SK-N-SH (cell line): ENCODE data around the gene UPK1B. TPM values are rescaled to one million over a fixed set of nuclear protein-coding genes. Genes with fewer than 3 reads are reported as not detected.

Source experiments
- CTCF ChIA-PET: fragments of 300-600, 350-600 bp; formaldehyde crosslinking; extraction: SDS; loops from one replicate; lab custom pipeline; 2021; lab: Yijun Ruan, JAX
- POLR2A ChIA-PET: fragments of 350-600 bp; sonication (Branson Sonifier 250); formaldehyde crosslinking; extraction: SDS; loops from one replicate; lab custom pipeline; 2020; ENCODE audit warnings: antibody characterized with exemption, inconsistent platforms; lab: Yijun Ruan, JAX
- DNase-seq: peaks from one replicate; pipeline ENCODE4 v3.0.0; 2012
- H2AFZ ChIP-seq: fragments of 200-600 bp; sonication (generic); 2 replicates; pipeline ENCODE4 v1.8.1; 2016; ENCODE audit warnings: antibody characterized with exemption, mild to moderate bottlenecking, low read depth
- H3F3A ChIP-seq: fragments of 200-600 bp; sonication (generic); replicated peaks from 2 replicates; pipeline ENCODE3; 2016; ENCODE audit warnings: antibody characterized with exemption, mild to moderate bottlenecking; ENCODE audit not compliant: insufficient read depth
- H3K27ac ChIP-seq, 2 experiments: fragments of 200-500 bp in 1 of 2; fragments of 200-600 bp in 1 of 2; sonication (Bioruptor generic) in 1 of 2; sonication (generic), shearing (Covaris generic) in 1 of 2; 2 replicates each; pipeline versions ENCODE4 v1.5.1 to v1.6.1; 2014 to 2016; ENCODE audit warnings: low read depth in 2 of 2, inconsistent platforms in 1 of 2, low read length in 1 of 2, mild to moderate bottlenecking in 1 of 2, mixed read lengths in 1 of 2
- H3K27me3 ChIP-seq: fragments of 200-600 bp; sonication (generic), shearing (Covaris generic); 2 replicates; pipeline ENCODE4 v1.6.1; 2016; ENCODE audit warnings: mixed run types; ENCODE audit not compliant: insufficient read depth
- H3K36me3 ChIP-seq, 2 experiments: fragments of 200-500 bp in 1 of 2; fragments of 200-600 bp in 1 of 2; sonication (Bioruptor generic) in 1 of 2; sonication (generic) in 1 of 2; replicated peaks in 1 of 2; 2 replicates each; pipeline versions ENCODE3 to v1.5.1; 2014 to 2016; ENCODE audit warnings: low read length in 1 of 2, mild to moderate bottlenecking in 1 of 2; ENCODE audit not compliant: insufficient read depth in 2 of 2, control insufficient read depth in 1 of 2
- H3K4me1 ChIP-seq, 2 experiments: fragments of 200-500 bp in 1 of 2; fragments of 200-600 bp in 1 of 2; sonication (Bioruptor generic) in 1 of 2; sonication (generic), shearing (Covaris generic) in 1 of 2; 2 replicates each; pipeline versions ENCODE4 v1.5.1 to v1.6.1; 2014 to 2016; ENCODE audit warnings: low read depth in 1 of 2, low read length in 1 of 2, mixed run types in 1 of 2; ENCODE audit not compliant: insufficient read depth in 2 of 2, control insufficient read depth in 1 of 2
- H3K4me2 ChIP-seq: fragments of 200-600 bp; sonication (generic), shearing (Covaris generic); 2 replicates; pipeline ENCODE4 v1.6.1; 2017; ENCODE audit warnings: mixed run types
- H3K4me3 ChIP-seq, 2 experiments: fragments of 200-500 bp in 1 of 2; fragments of 200-600 bp in 1 of 2; sonication (Bioruptor generic) in 1 of 2; sonication (generic), shearing (Covaris generic) in 1 of 2; 2 replicates each; pipeline versions ENCODE4 v1.5.1 to v1.8.1; 2014 to 2016; ENCODE audit warnings: low read depth in 2 of 2, inconsistent platforms in 1 of 2, low read length in 1 of 2, mild to moderate bottlenecking in 1 of 2, mixed read lengths in 1 of 2, moderate library complexity in 1 of 2
- H3K79me2 ChIP-seq: fragments of 200-600 bp; sonication (generic); 2 replicates; pipeline ENCODE4 v1.8.1; 2017; ENCODE audit warnings: mild to moderate bottlenecking; ENCODE audit not compliant: insufficient read depth
- H3K9ac ChIP-seq: fragments of 200-600 bp; sonication (generic); 2 replicates; pipeline ENCODE4 v1.6.1; 2017; ENCODE audit warnings: mixed run types
- H3K9me2 ChIP-seq: fragments of 200-600 bp; sonication (generic); 2 replicates; pipeline ENCODE4 v1.6.1; 2017; ENCODE audit warnings: mixed run types
- H3K9me3 ChIP-seq: fragments of 200-600 bp; sonication (generic); 2 replicates; pipeline ENCODE4 v1.6.1; 2017; ENCODE audit warnings: mixed run types, mild to moderate bottlenecking, moderate library complexity
- H4K20me1 ChIP-seq: fragments of 200-600 bp; sonication (generic); 2 replicates; pipeline ENCODE4 v1.6.1; 2017; ENCODE audit warnings: mild to moderate bottlenecking, mixed run types; ENCODE audit not compliant: insufficient read depth
- EP300 ChIP-seq, 2 experiments: IDR thresholded peaks; 2 replicates each; pipeline versions ENCODE4 v1.4.0 to v1.6.1; 2012; ENCODE audit warnings: borderline replicate concordance in 1 of 2, low read depth in 1 of 2, low read length in 1 of 2
- EZH2phosphoT487 ChIP-seq: fragments of 200-600 bp; sonication (generic); IDR thresholded peaks from 2 replicates; pipeline ENCODE4 v1.6.1; 2017; ENCODE audit warnings: low read depth, mixed run types, mild to moderate bottlenecking, antibody characterized with exemption, moderate library complexity, borderline replicate concordance
- GABPA ChIP-seq: IDR thresholded peaks from 2 replicates; pipeline ENCODE4 v1.4.0; 2012; ENCODE audit warnings: low read depth, mild to moderate bottlenecking
- MEF2A ChIP-seq: IDR thresholded peaks from 2 replicates; pipeline ENCODE4 v1.4.0; 2012; ENCODE audit warnings: low read depth, borderline replicate concordance
- SIN3A ChIP-seq: IDR thresholded peaks from 2 replicates; pipeline ENCODE4 v1.6.1; 2012; ENCODE audit warnings: low read depth, mild to moderate bottlenecking, low read length, moderate library complexity, borderline replicate concordance
- SMC3 ChIP-seq: IDR thresholded peaks from 2 replicates; pipeline ENCODE4 v1.6.1; 2012; ENCODE audit warnings: low read depth, low read length, improper control_type of control experiment
- TAF1 ChIP-seq: IDR thresholded peaks from 2 replicates; pipeline ENCODE4 v1.6.1; 2012; ENCODE audit warnings: low read depth, mild to moderate bottlenecking, low read length, moderate library complexity, borderline replicate concordance
- TCF12 ChIP-seq: IDR thresholded peaks from 2 replicates; pipeline ENCODE4 v1.4.0; 2012
- TEAD4 ChIP-seq: IDR thresholded peaks from 2 replicates; pipeline ENCODE4 v1.4.0; 2012; ENCODE audit warnings: mild to moderate bottlenecking, borderline replicate concordance; ENCODE audit not compliant: insufficient read depth
- WGBS: methylation state at CpG from one replicate; pipeline ENCODE4 v1.1.6; 2017; ENCODE audit warnings: low lambda C conversion rate; 5-methylcytosine and 5-hydroxymethylcytosine counted together
- polyA plus RNA-seq, 3 experiments: library from polyadenylated mRNA; depleted of rRNA; stranded (reverse); fragments of >200 nt; gene quantifications; 2 replicates each; pipeline ENCODE4 v1.2.3, GENCODE V29; 2012
- TF ChIP-seq, protein P1 (sequence below): IDR thresholded peaks from 2 replicates; pipeline ENCODE4 v1.4.0; 2012; ENCODE audit warnings: low read depth, borderline replicate concordance

UPK1B gene
- polyA plus RNA-seq, 1 of the 3 experiments (the other 2 are of a cell fraction) = not detected

DNA sequence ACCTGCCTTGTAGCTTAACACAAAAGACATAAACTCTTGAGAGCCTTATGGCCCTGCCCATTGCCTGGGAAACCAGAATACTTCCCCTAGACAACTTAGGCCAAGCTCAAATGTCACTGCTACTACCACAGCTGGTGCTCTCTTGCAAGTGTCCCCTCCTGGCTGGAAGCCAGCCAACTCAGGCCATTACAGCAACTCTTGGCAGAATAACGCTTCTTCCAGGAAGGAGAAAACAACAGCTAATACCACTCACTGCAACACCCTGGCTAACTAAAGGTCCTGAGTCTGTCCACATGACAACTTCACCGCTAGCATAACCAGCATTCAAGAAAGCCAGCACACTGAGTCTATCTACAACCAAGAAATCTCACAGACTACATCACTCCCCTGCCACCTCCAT lies 72.4 kb downstream of the UPK1B start:
- H3K4me2 ChIP-seq = no peak overlapping the region
- H3K9ac ChIP-seq = no peak overlapping the region
- no peaks in the 10 kb centered on the region for H3K79me2 ChIP-seq
- DNase-seq = no peak
- H3K27me3 ChIP-seq = no peaks in the 10 kb centered on the region
- peaks cover 7% of the 10 kb centered on the region for H3F3A ChIP-seq
- no peaks in the 10 kb centered on the region for H3K9me3 ChIP-seq
- no peak overlapping the region; a peak in 1 of 4 replicates for H3K27ac ChIP-seq
- ChIA-PET CTCF (interaction anchor here (1.0 to 1.4 kb wide), 3 partner anchors 29 to 361 kb away, joined by 3 to 6 read pairs (median 4); no protein-coding TSS in a partner anchor), POLR2A (no interaction called here)
- H4K20me1 ChIP-seq = no peaks in the 10 kb centered on the region
- H2AFZ ChIP-seq = no peak overlapping the region
- WGBS = 88% methylated on average over 2 of the region's 2 CpGs
- H3K9me2 ChIP-seq = no peaks in the 10 kb centered on the region
- H3K4me1 ChIP-seq = peaks cover 0 to 2% of the 10 kb centered on the region in 2 experiments; a peak in 1 of 4 replicates
- H3K4me3 ChIP-seq = no peak overlapping the region
- no peaks in the 10 kb centered on the region for H3K36me3 ChIP-seq
- TF ChIP-seq SMC3 = no peak
- TF ChIP-seq EP300 (IDR thresholded peaks at IDR 0.05; ENCODE audit: borderline replicate concordance in 1 of 2, low read depth in 1 of 2, low read length in 1 of 2) = no peak
- TF ChIP-seq TCF12 = no peak
- TF ChIP-seq SIN3A = no peak
- no peak for TF ChIP-seq EZH2phosphoT487
- no peak for TF ChIP-seq GABPA
- no peak for TF ChIP-seq TAF1
- no peak for TF ChIP-seq TEAD4
- TF ChIP-seq, protein P1, sequence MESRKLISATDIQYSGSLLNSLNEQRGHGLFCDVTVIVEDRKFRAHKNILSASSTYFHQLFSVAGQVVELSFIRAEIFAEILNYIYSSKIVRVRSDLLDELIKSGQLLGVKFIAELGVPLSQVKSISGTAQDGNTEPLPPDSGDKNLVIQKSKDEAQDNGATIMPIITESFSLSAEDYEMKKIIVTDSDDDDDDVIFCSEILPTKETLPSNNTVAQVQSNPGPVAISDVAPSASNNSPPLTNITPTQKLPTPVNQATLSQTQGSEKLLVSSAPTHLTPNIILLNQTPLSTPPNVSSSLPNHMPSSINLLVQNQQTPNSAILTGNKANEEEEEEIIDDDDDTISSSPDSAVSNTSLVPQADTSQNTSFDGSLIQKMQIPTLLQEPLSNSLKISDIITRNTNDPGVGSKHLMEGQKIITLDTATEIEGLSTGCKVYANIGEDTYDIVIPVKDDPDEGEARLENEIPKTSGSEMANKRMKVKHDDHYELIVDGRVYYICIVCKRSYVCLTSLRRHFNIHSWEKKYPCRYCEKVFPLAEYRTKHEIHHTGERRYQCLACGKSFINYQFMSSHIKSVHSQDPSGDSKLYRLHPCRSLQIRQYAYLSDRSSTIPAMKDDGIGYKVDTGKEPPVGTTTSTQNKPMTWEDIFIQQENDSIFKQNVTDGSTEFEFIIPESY = no peak
- TF ChIP-seq MEF2A = no peak
- TF ChIP-seq, all 33 proteins: peak for 0

Other genes starting within 250 kb of the UPK1B start
- gene IGSF11, start 138.8 kb upstream of the UPK1B start, polyA plus RNA-seq (2012; rRNA removed) = 0.07 and 0.08 TPM in 2 replicates
- gene TEX55, start 27.4 kb upstream of the UPK1B start, polyA plus RNA-seq (2012; rRNA removed) = not detected in 2 replicates
- 15.7 and 19.8 TPM in 2 replicates for gene B4GALT4, start 67.3 kb downstream of the UPK1B start, polyA plus RNA-seq (2012; rRNA removed)
- 4.4 and 7.7 TPM in 2 replicates for gene ARHGAP31, start 120.8 kb downstream of the UPK1B start, polyA plus RNA-seq (2012; rRNA removed)